ENCODE data around the gene SLC9A5.

DNA sequence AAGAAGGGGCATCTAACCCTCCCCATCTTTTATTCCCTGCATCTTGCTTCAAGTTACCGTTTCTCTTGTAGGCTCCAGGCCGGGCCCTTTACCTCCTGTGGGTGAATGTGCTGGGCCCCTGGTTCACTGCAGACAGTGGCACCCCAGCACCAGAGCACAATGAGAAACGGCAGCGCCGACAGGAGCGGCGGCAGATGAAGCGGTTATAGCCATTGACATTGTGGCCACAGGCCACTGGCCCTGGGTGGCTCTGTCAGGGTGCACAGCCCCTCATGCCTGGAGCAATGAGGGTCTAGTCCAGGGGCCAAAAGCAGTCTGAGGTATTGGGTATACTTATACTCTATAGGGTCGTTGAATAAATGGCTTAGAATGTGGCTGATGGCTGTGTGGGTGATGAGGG lies 19.9 kb upstream of the SLC9A5 start:
- TF ChIP-seq, protein P1, sequence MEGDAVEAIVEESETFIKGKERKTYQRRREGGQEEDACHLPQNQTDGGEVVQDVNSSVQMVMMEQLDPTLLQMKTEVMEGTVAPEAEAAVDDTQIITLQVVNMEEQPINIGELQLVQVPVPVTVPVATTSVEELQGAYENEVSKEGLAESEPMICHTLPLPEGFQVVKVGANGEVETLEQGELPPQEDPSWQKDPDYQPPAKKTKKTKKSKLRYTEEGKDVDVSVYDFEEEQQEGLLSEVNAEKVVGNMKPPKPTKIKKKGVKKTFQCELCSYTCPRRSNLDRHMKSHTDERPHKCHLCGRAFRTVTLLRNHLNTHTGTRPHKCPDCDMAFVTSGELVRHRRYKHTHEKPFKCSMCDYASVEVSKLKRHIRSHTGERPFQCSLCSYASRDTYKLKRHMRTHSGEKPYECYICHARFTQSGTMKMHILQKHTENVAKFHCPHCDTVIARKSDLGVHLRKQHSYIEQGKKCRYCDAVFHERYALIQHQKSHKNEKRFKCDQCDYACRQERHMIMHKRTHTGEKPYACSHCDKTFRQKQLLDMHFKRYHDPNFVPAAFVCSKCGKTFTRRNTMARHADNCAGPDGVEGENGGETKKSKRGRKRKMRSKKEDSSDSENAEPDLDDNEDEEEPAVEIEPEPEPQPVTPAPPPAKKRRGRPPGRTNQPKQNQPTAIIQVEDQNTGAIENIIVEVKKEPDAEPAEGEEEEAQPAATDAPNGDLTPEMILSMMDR (IDR thresholded peaks at IDR 0.05): no peak
- no peak for TF ChIP-seq POLR2A (IDR thresholded peaks at IDR 0.05)

All from testis (tissue), 2 donors.